Caki2 (cell line): ENCODE measurements around the gene CX3CR1. TPM values are rescaled to one million over a fixed set of nuclear protein-coding genes. Genes with fewer than 3 reads are reported as not detected.
"Not testable (repeated sequence)": the region's sequence is repeated elsewhere in the genome, so short reads cannot be mapped to it uniquely, and the experiment has no call there.

Source experiments
- DNase-seq: peaks from one replicate; pipeline ENCODE4 v3.0.0-alpha.2; 2015; ENCODE audit warnings: low read depth
- in situ Hi-C: cut with HindIII; loops from 2 replicates; pipeline ENCODE4 v1.10.0; 2016; ENCODE audit warnings: low sequenced_read_pairs, low pct_unique_long_range_greater_than_20kb, mixed read lengths
- total RNA-seq: library from RNA; depleted of rRNA; stranded (reverse); fragments of >200 nt; shearing (Covaris generic); gene quantifications from 2 replicates; pipeline ENCODE4 v1.2.3, GENCODE V29; 2014; ENCODE audit warnings: low replicate concordance

Gene CX3CR1
- total RNA-seq, 1 experiment from 2014 or later: not detected

DNA sequence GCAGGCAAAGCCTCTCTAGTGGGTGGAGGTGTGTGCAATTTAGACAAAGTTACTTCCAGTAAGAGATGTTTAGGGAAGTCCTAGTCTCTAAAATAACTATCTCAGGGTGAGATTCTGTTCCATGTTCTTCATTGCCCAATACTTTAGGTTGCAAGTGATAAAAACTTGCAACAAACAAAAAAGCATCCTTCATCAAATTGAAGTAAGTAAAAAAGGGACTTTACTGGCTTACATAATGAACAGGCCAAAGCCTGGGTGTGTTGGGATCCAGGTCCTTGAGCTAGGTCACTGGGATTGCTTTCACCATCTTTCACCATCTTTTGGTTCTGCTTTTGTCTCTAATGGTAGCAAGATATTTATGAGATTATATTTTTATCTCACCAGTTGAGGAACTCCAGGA, 38.3 kb downstream of the CX3CR1 start:
- in situ Hi-C loops: no loop called here
- DNase-seq: no peak

GRCh38 chr3:39237027-39237426, 42.8 kb downstream of the CX3CR1 start:
- in situ Hi-C loops: no loop called here

GRCh38 chr3:39234651-39235050, 45.2 kb downstream of the CX3CR1 start:
- DNase-seq: no peak
- in situ Hi-C loops: no loop called here

More at GRCh38 chr3:39237027-39237426, 42.8 kb downstream of the CX3CR1 start:
- DNase-seq: no peak

DNA sequence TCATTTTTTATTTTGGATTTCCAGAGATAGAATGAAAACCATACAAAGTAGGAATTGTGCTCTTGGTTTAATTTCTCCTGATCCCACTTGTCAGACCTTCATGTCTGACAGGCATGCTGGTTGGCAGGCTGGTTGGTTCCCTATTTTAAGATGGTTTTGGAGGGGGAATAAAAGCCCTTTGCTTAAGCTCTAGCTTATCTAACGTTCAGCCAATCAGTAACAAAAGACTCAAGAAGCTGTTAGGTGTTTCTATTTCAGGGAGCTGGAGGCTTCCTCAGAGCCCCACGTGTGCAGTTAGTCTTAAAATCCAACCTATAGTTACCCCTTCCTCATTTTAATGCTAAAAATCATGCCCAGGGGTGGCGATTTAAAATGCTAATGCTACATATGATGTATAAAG, 47.0 kb downstream of the CX3CR1 start:
- in situ Hi-C loops: no loop called here
- no peak for DNase-seq

DNA sequence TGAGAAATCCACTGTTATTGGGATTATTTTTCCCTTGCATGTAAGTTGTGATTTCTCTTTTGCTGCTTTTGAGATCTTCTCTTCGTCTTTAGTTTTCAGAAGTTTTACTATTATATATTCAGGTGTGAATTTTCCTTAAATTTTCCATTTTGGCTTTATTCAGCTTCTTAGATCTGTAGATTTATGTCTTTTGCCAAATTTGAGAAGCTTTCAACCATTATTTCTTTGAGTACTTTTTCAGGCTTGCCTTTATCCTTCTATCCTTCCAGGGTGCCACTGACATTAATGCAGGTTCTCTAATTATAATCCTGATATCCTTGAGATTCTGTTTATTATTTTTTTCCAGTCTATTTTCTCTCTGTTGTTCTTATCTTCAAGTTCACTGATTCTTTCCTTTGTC, 49.4 kb downstream of the CX3CR1 start:
- DNase-seq: no peak
- in situ Hi-C loops: no loop called here

GRCh38 chr3:39228496-39228895, 51.3 kb downstream of the CX3CR1 start:
- no peak for DNase-seq
- in situ Hi-C loops: no loop called here

DNA sequence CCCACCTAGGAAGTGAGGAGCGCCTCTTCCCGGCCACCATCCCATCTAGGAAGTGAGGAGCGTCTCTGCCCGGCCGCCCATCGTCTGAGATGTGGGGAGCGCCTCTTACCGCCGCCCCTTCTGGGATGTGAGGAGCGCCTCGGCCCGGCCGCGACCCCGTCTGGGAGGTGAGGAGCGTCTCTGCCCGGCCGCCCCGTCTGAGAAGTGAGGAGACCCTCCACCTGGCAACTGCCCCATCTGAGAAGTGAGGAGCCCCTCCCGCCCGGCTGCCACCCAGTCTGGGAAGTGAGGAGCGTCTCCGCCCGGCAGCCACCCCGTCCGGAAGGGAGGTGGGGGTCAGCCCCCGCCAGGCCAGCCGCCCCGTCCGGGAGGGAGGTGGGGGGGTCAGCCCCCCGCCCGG, 52.2 kb downstream of the CX3CR1 start:
- DNase-seq, in situ Hi-C loops: not testable (repeated sequence)

DNA sequence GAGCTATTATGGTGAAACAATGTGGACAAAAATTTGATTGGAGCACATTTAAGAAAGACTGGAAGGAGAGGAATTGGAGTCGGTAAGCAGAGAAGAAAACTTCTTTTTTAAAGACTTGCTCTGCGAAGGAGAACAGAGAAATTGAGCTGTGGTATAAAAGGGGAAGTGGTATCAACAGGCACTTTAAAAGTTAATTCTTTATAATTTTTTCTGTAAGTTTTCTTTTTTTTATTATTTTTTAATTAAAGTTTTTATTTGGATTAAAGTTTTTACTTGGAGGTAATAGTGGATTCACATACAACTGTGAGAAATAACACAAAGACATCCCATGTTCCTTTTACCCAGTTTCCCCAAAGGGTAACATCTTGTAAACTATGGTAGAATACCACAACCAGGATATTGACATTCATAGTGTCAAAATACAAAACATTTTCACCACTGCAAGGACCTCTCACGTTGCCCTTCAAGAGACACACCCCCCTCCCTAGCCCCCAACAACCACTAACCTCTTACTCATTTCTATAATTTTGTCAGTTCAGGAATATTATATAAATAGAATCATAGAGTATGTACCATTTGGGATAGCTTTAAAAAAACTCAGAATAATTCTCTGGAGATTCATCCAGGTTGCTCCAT, 53.6 kb downstream of the CX3CR1 start:
- DNase-seq: no peak
- in situ Hi-C loops: no loop called here

DNA sequence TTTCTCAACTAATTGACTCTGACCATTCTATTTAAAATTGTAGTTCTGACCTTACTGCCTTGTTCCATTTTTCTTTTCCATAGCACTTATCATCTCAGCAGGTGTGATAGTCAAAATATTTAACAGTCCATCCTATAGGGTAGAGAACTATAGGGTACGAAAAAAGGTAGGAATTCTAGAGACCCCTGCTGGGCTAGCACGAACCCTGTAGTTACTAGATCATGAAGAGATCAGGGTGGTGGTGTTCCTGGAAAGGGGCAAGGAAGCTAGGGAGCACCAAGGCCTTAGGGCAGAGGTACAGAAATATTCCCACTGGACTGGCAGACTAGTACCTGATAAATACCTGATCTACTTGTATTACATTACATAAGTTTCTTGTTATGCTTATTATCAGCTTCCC, 55.5 kb downstream of the CX3CR1 start:
- no peak for DNase-seq
- in situ Hi-C loops: no loop called here

GRCh38 chr3:39222939-39223338, 56.9 kb downstream of the CX3CR1 start:
- in situ Hi-C loops: no loop called here

GRCh38 chr3:39222462-39222861, 57.4 kb downstream of the CX3CR1 start:
- DNase-seq: no peak
- in situ Hi-C loops: no loop called here

More at GRCh38 chr3:39222939-39223338, 56.9 kb downstream of the CX3CR1 start:
- DNase-seq: no peak

GRCh38 chr3:39221141-39221530, 58.7 kb downstream of the CX3CR1 start:
- in situ Hi-C loops: no loop called here
- no peak for DNase-seq

DNA sequence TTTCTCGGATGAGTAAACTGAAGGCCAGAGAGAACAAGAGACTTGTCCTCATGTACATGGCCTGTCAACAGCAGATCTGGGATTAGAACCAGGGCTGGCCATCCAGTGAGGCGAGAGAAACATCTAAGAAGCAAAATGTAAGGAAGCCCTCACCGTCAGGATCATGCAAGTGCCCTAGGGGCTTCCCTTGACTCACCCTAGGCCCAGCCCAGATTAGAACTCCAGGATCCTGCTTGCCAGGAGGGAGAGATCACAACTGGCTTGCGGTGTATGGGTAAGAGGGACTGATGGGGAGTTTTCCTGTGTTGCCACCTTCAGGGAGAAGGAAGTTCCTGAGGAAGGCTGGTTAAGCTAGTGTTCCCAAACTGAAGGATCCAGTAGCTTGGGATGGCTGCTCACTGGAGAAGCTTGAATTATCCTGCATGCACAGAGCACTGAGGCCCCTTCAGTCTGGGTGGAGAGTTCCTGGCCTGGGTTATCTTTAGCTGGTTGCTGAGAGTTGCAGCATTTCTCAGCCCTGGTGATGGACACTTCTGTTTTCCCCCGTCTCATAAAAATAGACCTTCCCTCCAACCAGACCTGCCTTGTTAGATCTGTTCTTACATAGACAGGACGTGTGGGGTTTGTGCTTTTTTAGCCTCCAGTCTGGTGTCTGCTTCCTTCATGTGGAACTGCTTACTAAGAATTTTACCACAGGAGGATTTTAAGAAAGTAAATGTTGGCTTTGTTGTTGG, 59.3 kb downstream of the CX3CR1 start:
- in situ Hi-C loops: no loop called here
- DNase-seq: no peak

- in situ Hi-C loops: no loop called here
- no peak for DNase-seq
Observed at GRCh38 chr3:39219702-39220101, 60.1 kb downstream of the CX3CR1 start.

DNA sequence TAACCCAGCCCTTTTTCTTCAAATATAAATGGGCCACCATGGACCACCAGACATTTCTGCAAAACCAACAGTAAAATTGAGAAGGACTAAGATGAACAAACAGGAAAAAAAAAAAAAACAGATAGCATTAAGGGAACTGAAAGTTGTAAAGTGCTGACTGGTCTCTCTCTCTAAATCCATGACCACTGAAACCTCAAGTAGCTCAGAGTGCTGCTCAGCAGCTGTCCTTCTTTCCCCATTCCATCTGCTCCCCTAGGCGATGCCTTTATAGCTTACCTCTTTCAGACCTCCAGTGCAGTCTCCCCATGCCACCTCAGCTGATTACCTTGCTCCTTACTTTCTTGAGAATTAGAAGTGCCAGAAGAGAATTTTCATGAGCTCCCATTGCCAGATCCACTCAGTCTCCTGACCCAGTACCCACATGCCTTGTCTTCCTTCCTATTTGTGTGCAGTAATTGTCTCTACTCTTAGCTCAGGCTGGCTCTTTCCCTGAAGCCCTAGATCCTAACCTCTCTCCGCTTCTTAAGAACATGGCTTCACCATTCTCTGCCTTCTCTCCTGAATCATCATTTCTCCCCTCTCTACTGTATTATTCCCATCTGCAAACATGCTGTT, 63.6 kb downstream of the CX3CR1 start:
- DNase-seq: no peak
- in situ Hi-C loops: no loop called here

GRCh38 chr3:39213613-39214012, 66.2 kb downstream of the CX3CR1 start:
- in situ Hi-C loops: no loop called here
- DNase-seq: no peak
